ENCODE measurements around the gene POU6F2.

GRCh38 chr7:39001595-39001994 is 23.9 kb downstream of the POU6F2 start:
- TF ChIP-seq ZNF274 (IDR thresholded peaks at IDR 0.05; ENCODE audit: low read length) (no peak), ZNF274 (tag by site-specific recombination; IDR thresholded peaks at IDR 0.05; ENCODE audit: borderline replicate concordance) (no peak), MYNN (tag by site-specific recombination; IDR thresholded peaks at IDR 0.05; ENCODE audit: borderline replicate concordance) (no peak), CTCF (tag by site-specific recombination; IDR thresholded peaks at IDR 0.05) (no peak), KLF1 (tag by site-specific recombination; IDR thresholded peaks at IDR 0.05) (no peak)

Data from HEK293 (cell line).